Measurements from ENCODE around the gene NUDT13. TPM values are rescaled to one million over a fixed set of nuclear protein-coding genes. Genes with fewer than 3 reads are reported as not detected.
A peak's percentile ranks its signal among the peaks of the same experiment; 100 is the strongest.

The NUDT13 gene
- 1 to 10 TPM; 2.1 to 2.8 TPM for total RNA-seq

DNA sequence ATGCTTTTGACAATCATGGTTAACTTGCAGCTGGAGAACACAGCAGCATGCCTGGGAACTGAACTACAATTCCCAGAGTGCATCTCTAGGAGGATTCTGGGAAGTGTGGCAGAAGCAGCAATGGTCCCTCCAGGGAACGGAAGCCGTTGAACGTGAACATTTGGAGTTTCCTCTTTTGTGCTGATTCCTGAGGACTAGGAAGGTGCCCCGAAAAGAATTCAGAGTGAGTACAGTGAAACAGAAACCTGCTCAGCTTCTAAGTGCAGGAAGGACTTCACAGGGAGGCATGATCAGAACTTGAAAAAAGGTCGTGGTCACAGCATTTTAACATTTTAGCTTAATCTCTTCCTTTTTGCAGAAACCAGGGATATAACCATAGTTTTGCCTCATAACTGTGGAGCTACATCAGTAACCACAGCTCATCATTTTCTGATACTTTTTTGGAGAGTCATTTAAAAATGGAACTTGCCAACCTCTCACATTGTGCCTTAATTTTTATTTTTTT is at the start of gene NUDT13:
Gene NUDT13, plus strand, starts transcription at position 111 of the 505 bp plus-strand sequence. CDS start 3,911 bp downstream, outside the sequence.
- Mint-ChIP-seq H3K36me3 (peaks cover 24% of the 10 kb centered on the region), H3K9me3 (peaks cover 5% of the 10 kb centered on the region), H3K4me3 (peak within 1 kb of the TSS; percentile 89), H3K4me1 (peaks cover 16% of the 10 kb centered on the region), H3K27ac (peak within 1 kb of the TSS; percentile 83), H3K27me3 (no peaks in the 10 kb centered on the region)
- DNase-seq = no peak
- POLR2A ChIA-PET = interaction anchor here (0.6 to 2.5 kb wide), 3 partner anchors 10 to 82 kb away, joined by 5 to 32 read pairs (median 6); partner anchors contain the start of gene P4HA1
- peak; percentile 82 for ATAC-seq (ENCODE audit: low read depth)

DNA sequence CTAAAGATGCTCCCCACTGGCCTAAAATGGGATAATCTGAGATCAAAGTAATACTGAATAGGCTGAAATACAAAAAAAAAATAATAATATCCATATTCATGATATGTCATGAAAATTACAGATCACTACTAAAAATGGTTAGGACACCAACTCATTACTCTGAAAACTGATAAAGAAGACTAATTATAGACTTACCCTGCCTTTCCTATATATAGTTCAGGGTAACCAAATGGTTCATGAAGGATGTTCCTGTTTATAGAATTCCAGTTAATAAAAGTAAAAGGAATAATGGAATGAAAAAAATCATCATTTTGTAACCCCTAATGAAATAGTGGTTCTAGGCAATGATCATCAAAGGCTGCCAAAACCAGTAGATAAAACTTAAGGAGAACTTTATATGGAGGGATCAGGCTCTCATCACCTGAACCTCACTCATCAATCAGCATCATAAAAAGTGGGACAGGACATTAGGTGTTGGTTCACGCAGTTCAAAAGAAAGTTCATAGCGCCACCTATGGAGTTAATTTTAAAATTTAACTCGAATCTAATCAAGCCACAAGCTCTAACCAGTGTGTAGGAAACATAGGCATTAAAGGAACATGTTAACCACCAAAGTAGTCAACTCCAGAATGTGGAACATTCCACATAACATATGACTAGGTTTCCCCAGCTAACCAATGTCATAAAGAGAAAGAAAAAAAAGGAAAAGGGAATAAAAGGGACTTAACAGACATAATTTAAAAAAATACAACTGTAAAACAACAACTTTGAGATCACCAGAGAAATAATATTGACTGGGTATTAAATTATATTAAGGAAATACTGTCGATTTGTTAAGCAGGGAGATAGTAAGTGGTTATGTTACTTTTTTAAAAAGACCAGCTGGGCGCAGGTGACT is 49.3 kb upstream of the NUDT13 start:
- peaks cover 10% of the 10 kb centered on the region for H3K36me3 Mint-ChIP-seq
- ATAC-seq (ENCODE audit: low read depth) (peak; percentile 33), DNase-seq (no peak)
- no peak overlapping the region for H3K4me3 Mint-ChIP-seq
- H3K9me3 Mint-ChIP-seq = no peaks in the 10 kb centered on the region
- peaks cover 10% of the 10 kb centered on the region for H3K4me1 Mint-ChIP-seq
- no peaks in the 10 kb centered on the region for H3K27me3 Mint-ChIP-seq
- POLR2A ChIA-PET = no interaction called here
- H3K27ac Mint-ChIP-seq = no peak overlapping the region

DNA sequence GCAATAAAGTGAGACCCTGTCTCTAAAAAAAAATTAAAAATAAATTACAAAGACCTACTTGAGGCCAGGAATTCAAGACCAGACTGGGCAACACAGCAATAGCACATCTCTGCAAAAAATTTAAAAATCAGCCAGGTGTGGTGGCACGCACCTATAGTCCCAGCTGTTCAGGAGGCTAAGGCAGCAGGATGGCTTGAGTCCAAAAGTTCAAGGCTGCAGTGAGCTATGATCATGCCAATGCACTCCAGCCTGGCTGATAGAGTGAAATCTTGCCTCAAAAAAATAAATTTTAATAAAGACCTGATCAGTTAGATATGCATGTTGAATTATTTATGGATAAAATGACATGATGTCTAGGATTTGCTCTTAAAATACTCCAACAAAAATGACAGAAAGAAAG is 48.5 kb upstream of the NUDT13 start:
- no peak for DNase-seq
- Mint-ChIP-seq H3K9me3 (no peaks in the 10 kb centered on the region), H3K4me3 (no peak overlapping the region), H3K27ac (no peak overlapping the region), H3K4me1 (peaks cover 10% of the 10 kb centered on the region), H3K27me3 (no peaks in the 10 kb centered on the region), H3K36me3 (peaks cover 10% of the 10 kb centered on the region)
- POLR2A ChIA-PET = no interaction called here
- no peak for ATAC-seq (ENCODE audit: low read depth)

DNA sequence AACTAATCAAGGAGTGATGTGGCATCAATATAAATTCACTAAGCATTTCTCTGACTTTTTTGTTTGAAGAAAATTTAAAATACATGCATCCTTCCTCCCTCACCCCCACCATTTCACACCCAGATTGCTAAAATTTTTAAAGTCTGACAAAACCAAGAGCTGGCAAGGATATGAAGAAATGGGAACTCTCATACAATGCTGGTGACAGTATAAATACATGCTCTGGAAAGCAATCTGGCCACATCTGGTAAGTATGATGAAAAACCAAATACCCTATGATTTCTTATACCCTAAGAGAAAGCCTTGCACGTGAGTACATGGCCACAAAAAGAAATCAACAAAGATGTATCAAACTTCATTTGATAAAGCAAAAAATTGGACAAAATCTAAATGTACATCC is 44.8 kb upstream of the NUDT13 start:
- Mint-ChIP-seq H3K4me3 (no peak overlapping the region), H3K4me1 (peaks cover 5% of the 10 kb centered on the region), H3K27me3 (no peaks in the 10 kb centered on the region), H3K27ac (no peak overlapping the region), H3K9me3 (no peaks in the 10 kb centered on the region), H3K36me3 (peaks cover 11% of the 10 kb centered on the region)
- POLR2A ChIA-PET = no interaction called here
- DNase-seq (no peak), ATAC-seq (ENCODE audit: low read depth) (no peak)

DNA sequence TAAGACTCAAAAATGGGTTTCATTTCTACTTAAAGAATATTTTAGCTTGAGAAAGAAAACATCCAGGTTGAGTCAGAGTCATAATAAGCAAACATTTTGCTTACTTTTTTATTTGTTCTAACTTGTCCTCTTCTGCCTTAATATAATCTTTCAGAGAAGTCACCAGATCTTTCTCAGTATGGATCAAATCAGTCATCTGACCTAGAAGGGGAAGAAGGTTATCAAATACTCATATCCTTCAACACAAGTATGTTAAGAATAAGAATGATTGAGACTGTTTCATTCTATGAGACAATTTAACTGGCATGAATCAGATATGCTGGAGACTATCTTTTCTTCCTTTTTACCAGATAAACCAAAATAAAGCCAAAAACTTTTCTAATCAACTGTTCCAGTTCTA is 36.6 kb upstream of the NUDT13 start:
- Mint-ChIP-seq H3K4me3 (no peak overlapping the region), H3K27me3 (no peaks in the 10 kb centered on the region), H3K9me3 (no peaks in the 10 kb centered on the region), H3K27ac (no peak overlapping the region), H3K4me1 (peaks cover 8% of the 10 kb centered on the region), H3K36me3 (peaks cover 29% of the 10 kb centered on the region)
- ATAC-seq (ENCODE audit: low read depth) = no peak
- POLR2A ChIA-PET = no interaction called here
- no peak for DNase-seq

DNA sequence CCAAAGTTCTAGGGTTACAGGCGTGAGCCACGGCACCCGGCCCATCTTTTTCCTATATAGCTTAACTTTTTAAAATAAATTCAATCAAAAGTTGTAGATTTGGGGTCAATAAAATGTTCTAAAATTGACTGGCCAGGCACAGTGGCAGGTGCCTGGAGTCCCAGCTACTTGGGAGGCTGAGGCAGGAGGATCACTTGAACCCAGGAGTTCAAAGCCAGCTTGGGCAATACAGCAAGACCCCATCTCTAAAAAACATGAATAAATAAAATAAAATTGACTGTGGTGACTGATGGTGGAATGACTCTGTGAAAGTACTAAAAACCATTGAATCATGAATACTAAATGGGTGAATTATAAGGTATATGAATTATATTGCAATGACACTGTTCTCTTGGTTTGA is 34.4 kb upstream of the NUDT13 start:
- DNase-seq (no peak), ATAC-seq (ENCODE audit: low read depth) (no peak)
- no peak overlapping the region for H3K27ac Mint-ChIP-seq
- peaks cover 36% of the 10 kb centered on the region for H3K36me3 Mint-ChIP-seq
- H3K4me3 Mint-ChIP-seq = no peak overlapping the region
- POLR2A ChIA-PET = no interaction called here
- no peaks in the 10 kb centered on the region for H3K27me3 Mint-ChIP-seq
- peaks cover 12% of the 10 kb centered on the region for H3K4me1 Mint-ChIP-seq
- H3K9me3 Mint-ChIP-seq = no peaks in the 10 kb centered on the region

DNA sequence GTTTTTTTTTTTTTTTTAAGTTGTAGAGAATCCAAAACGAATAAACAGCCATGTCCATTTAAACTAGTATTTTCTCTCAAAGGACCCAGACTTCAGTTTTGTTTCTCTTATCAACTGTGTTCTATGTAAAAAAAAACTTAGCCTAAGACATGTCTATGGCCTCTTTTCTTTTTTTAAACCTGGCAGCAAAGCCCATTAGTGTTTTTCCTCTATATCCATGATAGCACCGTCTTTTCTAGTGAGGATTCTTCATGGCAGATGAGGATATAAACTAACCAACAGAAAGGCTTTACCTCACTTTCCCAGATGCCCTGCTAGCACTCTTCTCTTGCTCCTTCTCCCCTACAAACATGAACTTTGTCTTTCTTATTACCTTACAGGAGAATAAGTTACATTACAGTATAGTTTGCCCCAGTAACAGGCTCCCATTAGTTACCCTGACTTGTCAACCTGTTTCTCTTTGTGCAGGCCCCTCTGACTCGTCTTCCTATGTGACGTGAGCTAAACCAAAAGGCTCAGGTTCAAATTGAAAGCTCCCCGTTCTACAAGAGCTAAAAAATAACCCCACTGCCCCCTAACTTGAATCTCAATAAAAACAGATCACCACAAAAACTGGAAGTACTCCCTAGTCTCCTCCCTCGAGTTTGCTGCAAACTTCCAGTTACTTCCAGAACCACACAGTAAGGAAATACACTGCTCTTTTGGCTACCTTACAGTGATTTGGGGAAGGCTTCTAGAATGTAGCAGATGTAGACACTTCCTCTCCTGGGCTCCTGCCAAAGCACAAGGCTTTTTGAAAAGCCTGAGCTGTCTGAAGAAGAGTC is 33.7 kb upstream of the NUDT13 start:
- Mint-ChIP-seq H3K9me3 (no peaks in the 10 kb centered on the region), H3K27me3 (no peaks in the 10 kb centered on the region), H3K4me3 (peak overlapping the region; percentile 33), H3K4me1 (peaks cover 13% of the 10 kb centered on the region), H3K36me3 (peaks cover 32% of the 10 kb centered on the region), H3K27ac (peak overlapping the region; percentile 81)
- ATAC-seq (ENCODE audit: low read depth) (peak; percentile 56), DNase-seq (no peak)
- POLR2A ChIA-PET = no interaction called here

DNA sequence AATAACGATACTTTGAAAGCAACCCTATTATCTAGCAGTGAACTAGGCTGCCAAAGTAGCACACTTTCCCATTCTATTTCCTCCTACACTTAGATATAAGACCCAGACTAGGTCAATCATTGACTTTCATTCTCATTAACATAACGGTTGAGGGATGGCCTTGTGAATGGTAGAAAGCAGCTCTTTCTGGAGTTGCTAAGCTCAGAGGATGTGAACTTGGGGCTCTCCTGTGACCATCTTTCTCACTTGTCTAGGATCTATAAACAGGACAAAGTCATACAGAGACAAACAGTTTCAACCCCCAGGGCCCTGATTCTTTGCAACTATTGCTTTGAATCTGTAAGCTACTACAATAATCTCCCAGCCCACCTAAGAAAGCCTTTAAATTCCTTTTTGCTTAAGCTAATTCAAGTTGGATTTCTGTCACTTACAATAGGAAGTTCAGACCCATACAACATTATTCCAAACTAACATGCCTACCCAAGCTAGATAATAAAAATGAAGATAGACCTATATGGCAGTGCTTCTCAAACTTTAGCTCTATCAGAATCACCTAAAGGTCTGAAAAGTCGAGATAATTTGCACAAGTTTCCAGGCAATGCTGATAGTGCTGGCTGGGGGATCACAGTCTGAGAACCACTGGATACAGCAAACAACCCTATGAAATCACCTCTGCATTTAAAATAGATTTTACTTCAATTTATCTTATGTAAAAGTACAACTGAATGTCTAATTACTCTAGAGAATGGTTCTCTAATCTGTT is 30.3 kb upstream of the NUDT13 start:
- DNase-seq (no peak), ATAC-seq (ENCODE audit: low read depth) (no peak)
- Mint-ChIP-seq H3K9me3 (no peaks in the 10 kb centered on the region), H3K27me3 (no peaks in the 10 kb centered on the region), H3K4me1 (peaks cover 18% of the 10 kb centered on the region), H3K27ac (no peak overlapping the region), H3K36me3 (peaks cover 26% of the 10 kb centered on the region), H3K4me3 (no peak overlapping the region)
- POLR2A ChIA-PET = interaction anchor here (0.6 kb wide), 1 partner anchor 12 kb away, joined by 3 read pairs; no protein-coding TSS in a partner anchor

DNA sequence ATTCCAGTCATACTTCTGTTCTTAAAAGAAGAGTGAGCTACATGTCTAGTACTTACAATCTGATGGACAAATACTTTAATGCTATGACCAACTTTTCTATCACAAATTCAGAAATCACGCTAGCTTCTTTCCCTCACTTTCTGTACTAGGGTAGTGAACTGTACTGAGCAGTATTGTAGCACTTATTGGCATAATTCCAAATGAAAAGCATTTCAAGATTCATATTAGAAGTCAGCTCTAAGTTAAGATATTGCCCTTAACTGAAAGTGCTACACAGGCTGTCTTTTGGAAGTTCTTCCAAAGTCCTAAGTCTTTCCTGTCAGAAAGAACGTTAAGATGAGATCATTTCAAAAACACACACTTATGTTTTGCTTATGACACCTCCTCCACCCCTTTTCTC is 27.0 kb upstream of the NUDT13 start:
- DNase-seq (no peak), ATAC-seq (ENCODE audit: low read depth) (no peak)
- Mint-ChIP-seq H3K36me3 (peaks cover 24% of the 10 kb centered on the region), H3K4me1 (peaks cover 17% of the 10 kb centered on the region), H3K27ac (no peak overlapping the region), H3K4me3 (no peak overlapping the region), H3K9me3 (no peaks in the 10 kb centered on the region), H3K27me3 (no peaks in the 10 kb centered on the region)
- POLR2A ChIA-PET = no interaction called here

DNA sequence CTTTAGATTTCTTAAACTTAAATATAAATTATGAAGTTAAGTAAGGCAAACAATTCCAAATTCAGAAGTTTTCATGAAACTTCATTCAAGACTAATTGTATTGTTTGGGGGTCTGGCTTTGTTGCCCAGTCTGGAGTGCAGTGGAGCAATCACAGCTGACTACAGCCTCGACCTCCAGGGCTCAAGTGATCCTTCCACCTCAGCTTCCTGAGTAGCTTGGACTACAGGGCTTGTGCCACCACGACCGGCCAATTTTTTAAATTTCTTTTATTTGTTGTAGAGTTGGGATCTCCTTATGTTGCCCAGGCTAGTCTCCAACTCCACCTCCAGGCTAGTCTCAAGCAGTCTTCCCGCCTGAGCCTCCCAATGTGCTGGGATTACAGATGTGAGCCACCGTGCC is 26.0 kb upstream of the NUDT13 start:
- peaks cover 21% of the 10 kb centered on the region for H3K4me1 Mint-ChIP-seq
- POLR2A ChIA-PET = no interaction called here
- DNase-seq = no peak
- no peak overlapping the region for H3K27ac Mint-ChIP-seq
- no peak overlapping the region for H3K4me3 Mint-ChIP-seq
- peaks cover 26% of the 10 kb centered on the region for H3K36me3 Mint-ChIP-seq
- no peaks in the 10 kb centered on the region for H3K27me3 Mint-ChIP-seq
- ATAC-seq (ENCODE audit: low read depth) = no peak
- H3K9me3 Mint-ChIP-seq = no peaks in the 10 kb centered on the region

DNA sequence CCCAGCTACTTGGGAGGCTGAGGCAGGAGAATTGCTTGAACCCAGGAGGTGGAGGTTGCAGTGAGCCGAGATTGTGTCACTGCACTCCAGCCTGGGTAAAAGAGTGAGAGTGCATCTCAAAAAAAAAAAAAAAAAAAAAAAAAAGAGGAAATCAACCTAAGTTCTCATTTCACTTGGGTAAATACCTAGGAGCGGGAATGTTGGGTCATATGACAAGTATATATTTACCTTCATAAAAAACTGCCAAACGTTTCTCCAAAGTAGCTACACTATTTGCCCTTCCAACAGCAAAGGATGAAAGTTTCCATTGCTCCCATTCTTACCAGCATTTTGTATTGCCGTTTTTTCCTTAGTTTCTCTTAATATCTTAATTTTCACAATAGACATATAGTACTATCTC is 23.4 kb upstream of the NUDT13 start:
- DNase-seq = no peak
- Mint-ChIP-seq H3K4me1 (peaks cover 18% of the 10 kb centered on the region), H3K36me3 (peaks cover 24% of the 10 kb centered on the region), H3K27me3 (no peaks in the 10 kb centered on the region), H3K9me3 (no peaks in the 10 kb centered on the region), H3K27ac (no peak overlapping the region), H3K4me3 (no peak overlapping the region)
- POLR2A ChIA-PET = interaction anchor here (0.7 kb wide), 1 partner anchor 425 kb away, joined by 4 read pairs; no protein-coding TSS in a partner anchor
- ATAC-seq (ENCODE audit: low read depth) = no peak

DNA sequence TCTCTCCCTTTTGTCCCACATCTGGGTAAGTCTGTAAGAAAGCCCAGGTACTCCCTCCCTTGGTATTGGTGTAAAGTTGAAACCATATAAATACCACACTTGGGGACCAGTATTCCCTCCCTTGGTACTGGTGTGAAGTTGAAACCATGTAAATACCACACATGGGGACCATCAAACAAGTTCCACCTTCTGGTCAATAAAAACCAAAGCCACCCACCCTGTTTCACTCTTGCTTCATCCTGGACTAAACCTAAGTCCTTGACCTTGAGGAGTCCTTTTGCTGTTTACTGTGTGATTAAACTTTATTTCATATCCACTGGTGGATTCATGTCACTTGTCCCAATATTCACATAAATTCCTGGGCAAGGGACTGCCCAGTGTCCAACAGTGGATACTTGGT is 22.0 kb upstream of the NUDT13 start:
- DNase-seq = no peak
- Mint-ChIP-seq H3K36me3 (peaks cover 20% of the 10 kb centered on the region), H3K4me1 (peaks cover 26% of the 10 kb centered on the region), H3K27ac (no peak overlapping the region), H3K4me3 (no peak overlapping the region), H3K9me3 (no peaks in the 10 kb centered on the region), H3K27me3 (no peaks in the 10 kb centered on the region)
- POLR2A ChIA-PET = no interaction called here
- no peak for ATAC-seq (ENCODE audit: low read depth)

DNA sequence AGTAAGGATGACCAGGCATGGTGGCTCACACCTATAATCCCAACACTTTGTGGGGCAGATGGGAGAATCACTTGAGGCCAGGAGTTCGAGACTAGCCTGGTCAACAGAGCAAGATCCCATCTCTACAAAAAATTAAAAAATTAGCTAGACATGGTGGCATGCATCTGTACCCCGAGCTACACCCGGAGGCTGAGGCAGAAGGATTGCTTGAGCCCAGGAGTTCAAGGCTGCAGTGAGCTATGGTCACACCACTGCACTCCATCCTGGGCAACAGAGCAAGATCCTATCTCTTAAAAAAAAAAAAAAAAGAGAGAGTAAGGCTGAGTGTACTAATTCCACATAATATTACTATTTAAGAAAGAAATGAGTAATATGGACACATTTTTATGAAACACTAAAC is 17.4 kb upstream of the NUDT13 start:
- POLR2A ChIA-PET = interaction anchor here (0.7 kb wide), 1 partner anchor 13 kb away, joined by 3 read pairs; no protein-coding TSS in a partner anchor
- H3K4me3 Mint-ChIP-seq = peak overlapping the region; percentile 42
- peaks cover 35% of the 10 kb centered on the region for H3K4me1 Mint-ChIP-seq
- no peaks in the 10 kb centered on the region for H3K9me3 Mint-ChIP-seq
- ATAC-seq (ENCODE audit: low read depth) (no peak), DNase-seq (no peak)
- peaks cover 18% of the 10 kb centered on the region for H3K36me3 Mint-ChIP-seq
- no peak overlapping the region for H3K27ac Mint-ChIP-seq
- no peaks in the 10 kb centered on the region for H3K27me3 Mint-ChIP-seq

All from activated naive CD8-positive, alpha-beta T cell treated with anti-CD3 and anti-CD28 coated beads, Interleukin-2, amount 10 ng/mL, durations not matched to agents 7 days and 5 days (primary cell).